GM19455 (cell line): Measurements from ENCODE around the gene C2orf69.

Experiments used
- ATAC-seq: cut with Tn5 transposase; IDR thresholded peaks from one replicate; pipeline ENCODE4 v1.9.1; 2021; ENCODE audit not compliant: unreplicated experiment

C2orf69 gene

DNA sequence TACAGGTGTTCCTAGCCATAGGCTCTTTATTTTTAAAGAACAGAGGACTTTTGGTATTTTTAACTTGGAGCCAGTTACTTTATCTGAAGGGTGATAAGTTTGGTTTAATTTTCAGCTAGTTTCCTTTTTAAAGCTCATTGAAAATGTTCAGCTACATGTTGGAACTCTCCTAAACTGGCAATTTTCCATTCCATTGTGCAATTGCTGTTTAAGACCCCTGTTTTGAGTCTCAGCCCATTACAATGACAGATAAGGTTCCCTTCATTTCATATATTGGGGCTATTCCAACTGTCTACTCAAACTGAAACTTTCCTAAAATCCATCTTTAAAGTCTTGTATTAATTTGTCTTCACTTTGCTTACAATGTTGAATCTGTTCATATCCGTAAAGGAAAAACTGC lies 55.9 kb downstream of the C2orf69 start:
- ATAC-seq, result no peak

DNA sequence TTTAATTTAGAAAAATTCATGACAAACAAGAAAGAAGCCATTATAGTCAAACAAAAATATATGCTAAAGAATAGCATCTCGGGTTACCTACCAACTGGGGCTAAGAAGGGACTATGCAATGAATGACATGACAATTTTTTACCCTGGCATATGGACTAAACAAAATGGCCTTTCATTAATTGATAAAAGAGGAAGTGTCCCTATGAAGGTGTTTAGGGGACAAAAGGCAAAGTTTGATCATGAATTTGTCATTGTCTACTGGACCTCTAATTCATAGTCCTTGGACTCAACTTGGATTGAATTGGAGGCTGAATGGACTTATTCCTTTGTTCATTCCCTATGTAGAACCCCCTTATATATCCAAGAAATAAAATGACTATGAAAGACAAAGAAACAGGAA lies 57.0 kb downstream of the C2orf69 start:
- ATAC-seq, result no peak

DNA sequence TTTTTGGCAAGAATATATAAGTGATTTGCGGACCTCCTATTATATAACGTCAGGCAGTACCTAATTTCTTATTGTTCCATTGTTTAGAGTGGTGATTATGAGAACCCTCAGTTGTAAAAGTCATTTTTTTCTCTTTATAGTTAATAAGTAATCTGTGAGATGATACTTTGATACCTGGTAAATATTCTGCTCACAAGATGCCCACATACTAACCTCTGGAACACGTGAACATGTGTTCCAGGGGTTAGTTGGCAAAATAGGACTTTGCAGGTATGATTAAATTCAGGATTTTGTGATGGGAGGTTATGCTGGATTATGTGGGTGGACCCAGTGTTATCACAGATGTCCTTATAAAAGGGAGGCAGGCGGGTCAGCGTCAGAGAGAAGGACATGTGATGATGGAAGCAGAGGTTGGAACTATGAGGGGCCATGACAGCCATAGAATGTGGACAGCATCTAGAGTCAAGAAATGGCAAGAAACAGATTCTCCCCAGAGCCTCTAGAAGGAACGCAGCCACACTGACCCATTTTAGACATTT lies 61.1 kb downstream of the C2orf69 start:
- no peak for ATAC-seq

DNA sequence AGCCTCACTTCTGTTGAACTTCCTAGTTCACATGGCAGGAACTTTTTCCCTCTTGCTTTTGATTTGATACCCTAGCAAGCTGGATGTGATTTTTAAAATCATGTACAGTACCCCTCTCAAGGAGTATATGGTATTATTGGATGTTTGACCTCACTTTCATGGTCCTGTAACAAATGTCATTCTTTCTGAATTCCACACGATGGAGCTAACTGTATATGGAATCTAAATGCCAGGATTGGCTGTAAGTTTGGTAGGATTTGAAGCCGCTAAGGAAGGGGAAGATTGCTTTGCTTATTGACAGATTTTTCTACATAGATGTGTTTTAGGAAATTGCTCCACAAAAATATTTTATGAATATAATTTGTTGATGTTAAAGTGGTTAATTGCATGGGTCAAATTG lies 62.6 kb downstream of the C2orf69 start:
- ATAC-seq, result no peak

DNA sequence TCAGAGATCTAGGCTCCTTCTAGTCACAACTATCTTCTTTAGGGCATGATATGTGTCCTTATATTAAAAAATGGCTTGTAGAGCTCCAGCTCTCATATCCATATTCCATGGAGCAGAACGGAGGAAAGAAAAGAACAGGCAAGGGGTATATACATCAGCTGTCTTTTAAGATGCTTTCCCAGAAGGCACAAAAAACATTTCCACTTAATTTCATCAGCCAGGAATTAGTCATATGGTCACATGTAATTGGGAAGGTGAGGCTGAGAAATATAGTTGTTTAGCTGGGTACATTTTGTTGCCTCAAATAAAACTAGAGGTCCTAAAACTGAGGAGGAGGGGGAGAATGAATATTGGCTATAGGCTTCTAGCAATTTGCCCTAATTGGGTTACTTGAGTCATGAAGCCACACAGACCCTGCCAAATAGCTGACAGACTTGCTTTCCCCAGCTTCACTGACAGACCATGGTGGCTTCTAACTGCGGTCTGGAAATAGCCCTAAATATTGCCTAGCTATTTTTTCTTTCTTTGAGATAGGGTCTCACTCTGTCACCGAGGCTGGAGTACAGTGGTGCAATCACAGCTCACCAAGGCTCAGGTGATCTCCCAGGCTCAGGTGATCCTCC lies 64.3 kb downstream of the C2orf69 start:
- no peak for ATAC-seq
